ENCODE results near the gene RINL. TPM values are rescaled to one million over a fixed set of nuclear protein-coding genes. Genes with fewer than 3 reads are reported as not detected.

The RINL gene
- 10.5 and 20.8 TPM in 2 replicates for total RNA-seq

DNA sequence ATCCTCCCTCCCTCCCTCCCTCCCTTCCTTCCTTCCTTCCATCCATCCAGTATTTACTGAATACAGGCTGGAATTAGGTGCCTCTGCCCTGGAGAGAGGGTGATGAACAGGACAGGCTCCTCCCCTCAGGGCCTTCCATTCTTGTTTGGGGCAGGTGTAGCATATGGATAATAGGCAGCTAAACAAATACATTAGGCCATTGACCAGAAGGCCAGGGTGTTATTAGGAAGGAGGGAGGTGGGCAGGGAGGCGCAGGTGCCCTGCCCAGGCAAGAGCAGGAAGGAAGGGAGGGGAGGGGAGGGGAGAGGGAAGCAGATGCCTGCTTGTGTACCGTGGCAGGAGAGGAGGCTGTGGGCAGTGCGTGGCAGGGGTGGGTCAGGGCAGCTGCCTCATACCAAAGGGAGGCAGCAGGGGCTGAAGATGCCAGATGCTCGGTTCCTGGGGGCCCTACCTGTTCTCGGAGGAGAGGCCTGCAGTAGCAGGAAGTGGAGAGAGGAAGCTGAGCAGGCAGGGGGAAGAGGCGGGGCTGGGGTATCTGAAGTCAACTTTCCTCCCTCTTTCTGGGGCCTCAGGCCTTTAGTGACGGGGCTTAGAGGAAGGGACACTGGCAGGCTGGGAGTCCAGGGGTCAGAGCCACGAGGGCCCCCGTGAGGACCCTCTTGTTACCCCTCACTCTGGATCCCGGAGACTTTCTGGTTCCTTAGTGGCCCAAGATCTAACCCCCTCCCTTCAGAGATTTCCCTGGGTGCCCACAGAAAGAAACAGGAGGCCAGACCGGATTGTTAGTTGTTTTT is at the start of gene RINL:
RINL (minus strand) TSS at position 495 of the 794 bp plus-strand sequence. CDS start 1,533 bp downstream, outside the sequence.

DNA sequence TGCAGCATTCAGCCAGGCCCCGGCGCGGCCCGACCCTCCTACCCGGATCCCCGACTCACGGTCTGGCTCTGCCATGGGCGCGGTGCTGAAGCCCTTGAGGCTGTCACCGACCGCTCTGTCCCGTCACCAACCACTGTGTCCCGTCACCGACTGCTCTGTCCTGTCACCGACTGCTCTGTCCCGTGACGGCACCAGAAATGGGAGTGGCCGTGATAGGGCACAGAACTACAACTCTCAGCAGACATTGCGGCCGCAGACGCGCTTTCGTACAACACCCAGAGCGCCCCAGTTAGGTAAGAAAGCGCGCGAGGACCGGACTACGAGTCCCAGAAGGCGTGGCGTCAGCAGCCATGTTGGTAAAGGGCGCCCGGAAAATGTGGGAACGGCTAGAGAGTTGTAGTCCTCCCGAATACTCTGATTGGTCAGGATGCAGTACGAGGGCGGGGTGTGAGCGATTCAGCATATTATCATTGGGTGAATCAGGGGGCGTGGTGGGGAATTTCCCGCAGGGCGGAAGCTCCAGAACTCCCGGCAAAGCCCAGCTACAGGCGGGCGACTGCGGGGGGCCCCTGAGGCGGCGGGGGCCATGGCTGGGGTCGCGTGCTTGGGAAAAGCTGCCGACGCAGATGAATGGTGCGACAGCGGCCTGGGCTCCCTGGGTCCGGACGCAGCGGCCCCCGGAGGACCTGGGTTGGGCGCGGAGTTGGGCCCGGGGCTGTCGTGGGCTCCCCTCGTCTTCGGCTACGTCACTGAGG is 21.5 kb upstream of the RINL start, which contains the start of the genes NFKBIB and SIRT2:
NFKBIB (plus strand) TSS at position 523 of the 755 bp plus-strand sequence; CDS start at position 587, 64 bp downstream.
SIRT2 (minus strand) TSS at position 172 of the 755 bp plus-strand sequence; CDS start at position 75, 97 bp downstream.

GRCh38 chr19:38849860-38850435 is 28.1 kb downstream of the RINL start, which contains the start of gene HNRNPL:
HNRNPL (minus strand) TSS chr19:38849986; CDS start chr19:38849966, 20 bp downstream.

Other genes with a start within 250 kb of the RINL start
- gene ACTN4, start 230.6 kb downstream of the RINL start, total RNA-seq: 136 and 631 TPM in 2 replicates
- gene CAPN12, start 133.8 kb downstream of the RINL start, total RNA-seq: 2.3 and 3.1 TPM in 2 replicates
- gene LGALS7, start 104.8 kb downstream of the RINL start, total RNA-seq: 12.6 and 32.1 TPM in 2 replicates
- gene LGALS7B, start 89.1 kb downstream of the RINL start, total RNA-seq: 263 and 754 TPM in 2 replicates
- 0.14 TPM in 1 of 2 replicates, not detected in the other for gene LGALS4, start 65.3 kb downstream of the RINL start, total RNA-seq
- gene ECH1, start 46.5 kb downstream of the RINL start, total RNA-seq: 62.2 and 94.8 TPM in 2 replicates
- 160 and 186 TPM in 2 replicates for gene HNRNPL, start 28.3 kb downstream of the RINL start, total RNA-seq
- gene SIRT2, start 21.3 kb upstream of the RINL start, total RNA-seq: 46.8 and 52.8 TPM in 2 replicates
- 22.9 and 34.5 TPM in 2 replicates for gene NFKBIB, start 21.7 kb upstream of the RINL start, total RNA-seq
- not detected in 2 replicates for gene CCER2, start 33.9 kb upstream of the RINL start, total RNA-seq
- 9.6 and 11.0 TPM in 2 replicates for gene SARS2, start 52.5 kb upstream of the RINL start, total RNA-seq
- 48.6 and 86.1 TPM in 2 replicates for gene MRPS12, start 52.7 kb upstream of the RINL start, total RNA-seq
- gene FBXO17, start 97.5 kb upstream of the RINL start, total RNA-seq: 12.3 and 16.2 TPM in 2 replicates
- gene FBXO27, start 154.3 kb upstream of the RINL start, total RNA-seq: 4.6 and 7.2 TPM in 2 replicates
- gene ACP7, start 206.1 kb upstream of the RINL start, total RNA-seq: 1.1 and 2.1 TPM in 2 replicates
- gene PAK4, start 247.5 kb upstream of the RINL start, total RNA-seq: 4.1 and 17.2 TPM in 2 replicates

Measured in nasal cavity respiratory epithelium epithelial cell of viscerocranial mucosa (primary cell).